Astrocyte of the spinal cord (primary cell): Measurements from ENCODE around the gene PAQR8.

Experiments used
- DNase-seq: peaks from one replicate; pipeline ENCODE4 v3.0.0; 2011; ENCODE audit warnings: low read depth, low spot score
- H3K4me3 ChIP-seq: 2 replicates; pipeline ENCODE4 v1.5.1; 2011; ENCODE audit warnings: low read depth, mild to moderate bottlenecking, low read length, moderate library complexity
- CTCF ChIP-seq: IDR thresholded peaks from 2 replicates; pipeline ENCODE4 v1.5.1; 2012; ENCODE audit warnings: low read depth, mild to moderate bottlenecking, low read length, inconsistent platforms
- in situ Hi-C: cut with HindIII; loops from 2 replicates; pipeline ENCODE4 v1.10.0; 2017; ENCODE audit warnings: low sequenced_read_pairs

The PAQR8 gene

GRCh38 chr6:52435345-52435744 is 73.4 kb downstream of the PAQR8 start:
- DNase-seq, result no peak
- no peak overlapping the region for H3K4me3 ChIP-seq
- in situ Hi-C loops, result no loop called here
- TF ChIP-seq CTCF, result no peak

GRCh38 chr6:52438926-52439325 is 77.0 kb downstream of the PAQR8 start:
- in situ Hi-C loops, result no loop called here
- no peak for DNase-seq
- no peak overlapping the region for H3K4me3 ChIP-seq
- TF ChIP-seq CTCF, result no peak

- DNase-seq, result peak; percentile 48
- H3K4me3 ChIP-seq, result no peak overlapping the region
- TF ChIP-seq CTCF, result no peak
- in situ Hi-C loops, result no loop called here
Observed at GRCh38 chr6:52454556-52454955, 92.6 kb downstream of the PAQR8 start.

GRCh38 chr6:52457096-52457495 is 95.1 kb downstream of the PAQR8 start:
- in situ Hi-C loops, result no loop called here
- TF ChIP-seq CTCF, result no peak
- no peak for DNase-seq
- no peak overlapping the region for H3K4me3 ChIP-seq
